ENCODE data around the gene NKD1.

GRCh38 chr16:50555269-50555875 is 7.2 kb downstream of the NKD1 start:
- no peak for TF ChIP-seq CTCF (IDR thresholded peaks at IDR 0.05)
- TF ChIP-seq POLR2A (IDR thresholded peaks at IDR 0.05) = no peak
